Measurements from ENCODE around the gene DLG5. TPM values are rescaled to one million over a fixed set of nuclear protein-coding genes. Genes with fewer than 3 reads are reported as not detected.

The DLG5 gene
- total RNA-seq, 1 donor from 2014 or later = 22.2 TPM

Small RNA genes within 50 kb of the gene (small RNA-seq; reads per million reads assigned to genes)
- gene RF00017 = not detected
- not detected for gene RN7SL284P
- gene RNU6-1266P = not detected

Other genes with a start within 250 kb of the DLG5 start
- gene POLR3A, start 102.8 kb upstream of the DLG5 start, total RNA-seq (ENCODE audit: low replicate concordance) = 16.0 and 18.0 TPM in 2 replicates
- 3,232 and 5,646 TPM in 2 replicates for gene RPS24, start 107.1 kb upstream of the DLG5 start, total RNA-seq (ENCODE audit: low replicate concordance)